ENCODE data around the gene CDH4. TPM values are rescaled to one million over a fixed set of nuclear protein-coding genes. Genes with fewer than 3 reads are reported as not detected.

CDH4 gene
- total and polyA plus RNA-seq, 2 of the 8 experiments (the other 6 are each of a cell fraction or from before 2014, with no cell fraction given), result 4.3 to 7.9 TPM

DNA sequence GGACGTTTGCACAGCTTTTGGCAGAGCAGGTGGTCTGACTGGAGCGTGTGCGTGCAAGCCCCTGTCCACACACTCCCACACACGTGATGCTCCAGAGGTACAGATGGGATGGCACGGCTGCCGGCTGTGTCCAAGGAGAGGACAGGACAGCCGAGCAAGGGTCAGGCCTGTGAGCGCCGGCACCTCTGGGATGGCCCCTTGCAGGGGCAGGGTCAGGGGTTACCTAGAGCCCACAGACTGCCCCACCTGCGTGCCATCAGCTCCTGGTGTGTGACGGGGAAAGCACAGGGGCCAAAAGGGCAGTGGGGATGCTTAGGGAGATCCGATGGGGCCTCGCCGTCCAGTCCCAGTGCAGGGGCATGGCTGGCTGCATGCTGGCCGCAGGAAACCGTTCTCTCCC is 623.9 kb downstream of the CDH4 start:
- Histone ChIP-seq H3K9me3 (ENCODE audit: insufficient read depth in 2 of 2, low read depth in 1 of 2, low read length in 1 of 2) (peaks cover 3 to 9% of the 10 kb centered on the region in 2 experiments; a peak in 3 of 4 replicates), H3K4me1 (replicated peaks in 1 of 4; ENCODE audit: control insufficient read depth in 3 of 4, insufficient read depth in 4 of 4, low read length in 3 of 4) (no peaks in the 10 kb centered on the region), H3K27me3 (replicated peaks in 1 of 4; ENCODE audit: control insufficient read depth in 3 of 4, extremely low read depth in 1 of 4, insufficient read depth in 3 of 4, low read length in 3 of 4) (no peaks in the 10 kb centered on the region; a peak in 1 of 7 replicates), H3K4me3 (ENCODE audit: extremely low read depth in 1 of 4, insufficient read depth in 2 of 4, low read depth in 3 of 4, low read length in 4 of 4) (no peak overlapping the region), H4K8ac (ENCODE audit: extremely low read depth, insufficient read depth, low read length) (0 out of 2 replicates have a peak overlapping the region, but pooled peaks have one; percentile 4), H3K79me2 (ENCODE audit: control insufficient read depth in 1 of 2, insufficient read depth in 2 of 2, low read length in 2 of 2) (no peaks in the 10 kb centered on the region), H3K14ac (ENCODE audit: insufficient read length) (no peak overlapping the region), H3K27ac (ENCODE audit: low read depth, low read length) (no peak overlapping the region), H4K5ac (ENCODE audit: insufficient read length, low read depth, low read length) (no peak overlapping the region), H3K23me2 (ENCODE audit: low read depth, low read length) (no peaks in the 10 kb centered on the region), H2BK15ac (ENCODE audit: low read length) (no peak overlapping the region), H2AK5ac (ENCODE audit: low read depth, low read length) (no peak overlapping the region), H2BK12ac (ENCODE audit: low read depth, low read length) (no peak overlapping the region), H3K23ac (ENCODE audit: insufficient read length) (no peak overlapping the region), H4K91ac (replicated peaks; ENCODE audit: insufficient read length, low read length) (peak overlapping the region; percentile 71), H2BK5ac (ENCODE audit: low read depth, low read length) (no peak overlapping the region), H3K9ac (replicated peaks in 1 of 4; ENCODE audit: extremely low read depth in 1 of 4, low read depth in 3 of 4, low read length in 3 of 4) (no peak overlapping the region), H3K18ac (ENCODE audit: extremely low read depth, low read length) (no peak overlapping the region), H2BK20ac (ENCODE audit: low read length) (no peak overlapping the region), H2BK120ac (replicated peaks; ENCODE audit: low read depth, low read length) (no peak overlapping the region), H2AFZ (ENCODE audit: low read length) (no peak overlapping the region), H3K4ac (replicated peaks; ENCODE audit: insufficient read length, low read depth, low read length) (no peak overlapping the region), H3K79me1 (ENCODE audit: low read depth, low read length) (no peaks in the 10 kb centered on the region), H3K4me2 (ENCODE audit: insufficient read depth in 1 of 2, low read depth in 2 of 2, low read length in 2 of 2) (no peak overlapping the region), H4K20me1 (replicated peaks in 1 of 2; ENCODE audit: control insufficient read depth in 1 of 2, insufficient read depth in 2 of 2, low read length in 2 of 2) (no peaks in the 10 kb centered on the region), H3K56ac (replicated peaks; ENCODE audit: insufficient read length, low read depth, low read length) (no peak overlapping the region), H3K36me3 (ENCODE audit: control insufficient read depth in 2 of 4, insufficient read depth in 4 of 4, low read length in 3 of 4) (no peaks in the 10 kb centered on the region)
- ChIA-PET CTCF (ENCODE audit: partially characterized antibody) (interaction anchor here (0.6 to 5.0 kb wide), 20 partner anchors 9 to 518 kb away, joined by 3 to 45 read pairs (median 4); no protein-coding TSS in a partner anchor), POLR2A (ENCODE audit: partially characterized antibody) (interaction anchor here (1.0 kb wide), 1 partner anchor 136 kb away, joined by 3 read pairs; no protein-coding TSS in a partner anchor)
- WGBS, 2 experiments (ENCODE audit: extremely low coverage in 1 of 2, insufficient coverage in 1 of 2, insufficient read length in 1 of 2, insufficient replicate concordance in 2 of 2, low coverage in 1 of 2, low lambda C conversion rate in 2 of 2, missing lambda C conversion rate in 1 of 2), result 91% methylated on average over 16 of the region's 16 CpGs; no CpG with 5 or more reads in 1 of the 2 experiments
- TF ChIP-seq GTF2F1 (IDR thresholded peaks at IDR 0.05; ENCODE audit: borderline replicate concordance, low read depth, low read length) (no peak), RBBP5 (IDR thresholded peaks at IDR 0.05; ENCODE audit: borderline replicate concordance, low read depth, low read length) (no peak), EP300 (IDR thresholded peaks at IDR 0.05; ENCODE audit: borderline replicate concordance in 1 of 2, low read depth in 2 of 2, low read length in 2 of 2) (no peak), NRF1 (IDR thresholded peaks at IDR 0.05; ENCODE audit: low read depth, low read length) (no peak), CREB1 (IDR thresholded peaks at IDR 0.05) (no peak), SP4 (IDR thresholded peaks at IDR 0.05; ENCODE audit: low read length) (no peak), CTBP2 (IDR thresholded peaks at IDR 0.05; ENCODE audit: borderline replicate concordance, insufficient read depth, insufficient read length, low read length) (no peak), TCF12 (IDR thresholded peaks at IDR 0.05; ENCODE audit: low read depth, low read length) (no peak), NANOG (IDR thresholded peaks at IDR 0.05; ENCODE audit: insufficient read depth, low read depth, low read length, poor library complexity, severe bottlenecking) (no peak), SRF (IDR thresholded peaks at IDR 0.05; ENCODE audit: low read depth, low read length) (no peak), HDAC2 (IDR thresholded peaks at IDR 0.05; ENCODE audit: borderline replicate concordance in 1 of 2, low read depth in 2 of 2, low read length in 2 of 2) (no peak)
- DNase-seq (ENCODE audit: low read depth in 1 of 2, low spot score in 2 of 2), result no peak
- FAIRE-seq, result no peak

Measured in H1 (cell line).